Measurements from ENCODE around the gene CELF2.

The CELF2 gene

GRCh38 chr10:11331046-11331577, 313.4 kb downstream of the CELF2 start:
- Histone ChIP-seq H3K36me3 (ENCODE audit: control insufficient read depth in 2 of 2, insufficient read depth in 2 of 2, low read length in 2 of 2) (peaks cover 21 to 26% of the 10 kb centered on the region in 2 donors), H3K4me1 (ENCODE audit: control insufficient read depth in 2 of 2, insufficient read depth in 2 of 2, low read length in 2 of 2) (no peaks in the 10 kb centered on the region)

GRCh38 chr10:11331726-11332125, 314.1 kb downstream of the CELF2 start:
- Histone ChIP-seq H3K9ac (ENCODE audit: low read depth in 1 of 2, low read length in 2 of 2) (no peak overlapping the region), H3K36me3 (ENCODE audit: control insufficient read depth in 2 of 2, insufficient read depth in 2 of 2, low read length in 2 of 2) (peaks cover 16 to 23% of the 10 kb centered on the region in 2 donors), H3K27ac (ENCODE audit: low read depth in 2 of 2, low read length in 2 of 2) (no peak overlapping the region), H3K4me3 (ENCODE audit: low read length in 2 of 2) (no peak overlapping the region), H3K9me3 (ENCODE audit: control insufficient read depth in 2 of 2, low read length in 2 of 2) (no peaks in the 10 kb centered on the region), H3K4me1 (ENCODE audit: control insufficient read depth in 2 of 2, insufficient read depth in 2 of 2, low read length in 2 of 2) (no peaks in the 10 kb centered on the region), H3K27me3 (ENCODE audit: control insufficient read depth in 2 of 2, insufficient read depth in 2 of 2, low read length in 2 of 2) (no peaks in the 10 kb centered on the region)

More at GRCh38 chr10:11331046-11331577, 313.4 kb downstream of the CELF2 start:
- H3K27ac ChIP-seq (ENCODE audit: low read depth in 2 of 2, low read length in 2 of 2) = no peak overlapping the region
- H3K27me3 ChIP-seq (ENCODE audit: control insufficient read depth in 2 of 2, insufficient read depth in 2 of 2, low read length in 2 of 2) = no peaks in the 10 kb centered on the region
- H3K9ac ChIP-seq (ENCODE audit: low read depth in 1 of 2, low read length in 2 of 2) = no peak overlapping the region
- H3K4me3 ChIP-seq (ENCODE audit: low read length in 2 of 2) = no peak overlapping the region
- H3K9me3 ChIP-seq (ENCODE audit: control insufficient read depth in 2 of 2, low read length in 2 of 2) = no peaks in the 10 kb centered on the region

- Histone ChIP-seq H3K27me3 (ENCODE audit: control insufficient read depth in 2 of 2, insufficient read depth in 2 of 2, low read length in 2 of 2) (no peaks in the 10 kb centered on the region), H3K36me3 (ENCODE audit: control insufficient read depth in 2 of 2, insufficient read depth in 2 of 2, low read length in 2 of 2) (peaks cover 11 to 15% of the 10 kb centered on the region in 2 donors), H3K9ac (ENCODE audit: low read depth in 1 of 2, low read length in 2 of 2) (no peak overlapping the region), H3K4me1 (ENCODE audit: control insufficient read depth in 2 of 2, insufficient read depth in 2 of 2, low read length in 2 of 2) (no peaks in the 10 kb centered on the region), H3K4me3 (ENCODE audit: low read length in 2 of 2) (no peak overlapping the region), H3K9me3 (ENCODE audit: control insufficient read depth in 2 of 2, low read length in 2 of 2) (no peaks in the 10 kb centered on the region), H3K27ac (ENCODE audit: low read depth in 2 of 2, low read length in 2 of 2) (no peak overlapping the region)
These were observed 315.2 kb downstream of the CELF2 start for GRCh38 chr10:11332846-11333245.

- no peak overlapping the region for H3K27ac ChIP-seq (ENCODE audit: low read depth in 2 of 2, low read length in 2 of 2)
- peaks cover 10 to 11% of the 10 kb centered on the region in 2 donors for H3K36me3 ChIP-seq (ENCODE audit: control insufficient read depth in 2 of 2, insufficient read depth in 2 of 2, low read length in 2 of 2)
- H3K4me1 ChIP-seq (ENCODE audit: control insufficient read depth in 2 of 2, insufficient read depth in 2 of 2, low read length in 2 of 2) = no peaks in the 10 kb centered on the region
These were observed 316.8 kb downstream of the CELF2 start for GRCh38 chr10:11334436-11334835.

GRCh38 chr10:11335167-11335652, 317.5 kb downstream of the CELF2 start:
- peaks cover 7 to 10% of the 10 kb centered on the region in 2 donors for H3K36me3 ChIP-seq (ENCODE audit: control insufficient read depth in 2 of 2, insufficient read depth in 2 of 2, low read length in 2 of 2)
- no peak overlapping the region for H3K27ac ChIP-seq (ENCODE audit: low read depth in 2 of 2, low read length in 2 of 2)
- no peaks in the 10 kb centered on the region for H3K9me3 ChIP-seq (ENCODE audit: control insufficient read depth in 2 of 2, low read length in 2 of 2)
- H3K27me3 ChIP-seq (ENCODE audit: control insufficient read depth in 2 of 2, insufficient read depth in 2 of 2, low read length in 2 of 2) = no peaks in the 10 kb centered on the region
- H3K9ac ChIP-seq (ENCODE audit: low read depth in 1 of 2, low read length in 2 of 2) = no peak overlapping the region
- no peak overlapping the region for H3K4me3 ChIP-seq (ENCODE audit: low read length in 2 of 2)
- H3K4me1 ChIP-seq (ENCODE audit: control insufficient read depth in 2 of 2, insufficient read depth in 2 of 2, low read length in 2 of 2) = no peaks in the 10 kb centered on the region

More at GRCh38 chr10:11334436-11334835, 316.8 kb downstream of the CELF2 start:
- H3K4me3 ChIP-seq (ENCODE audit: low read length in 2 of 2) = no peak overlapping the region
- H3K27me3 ChIP-seq (ENCODE audit: control insufficient read depth in 2 of 2, insufficient read depth in 2 of 2, low read length in 2 of 2) = no peaks in the 10 kb centered on the region
- H3K9me3 ChIP-seq (ENCODE audit: control insufficient read depth in 2 of 2, low read length in 2 of 2) = no peaks in the 10 kb centered on the region
- no peak overlapping the region for H3K9ac ChIP-seq (ENCODE audit: low read depth in 1 of 2, low read length in 2 of 2)

- Histone ChIP-seq H3K36me3 (ENCODE audit: control insufficient read depth in 2 of 2, insufficient read depth in 2 of 2, low read length in 2 of 2) (peaks cover 7 to 8% of the 10 kb centered on the region in 2 donors), H3K9me3 (ENCODE audit: control insufficient read depth in 2 of 2, low read length in 2 of 2) (no peaks in the 10 kb centered on the region), H3K9ac (ENCODE audit: low read depth in 1 of 2, low read length in 2 of 2) (no peak overlapping the region), H3K4me3 (ENCODE audit: low read length in 2 of 2) (no peak overlapping the region), H3K4me1 (ENCODE audit: control insufficient read depth in 2 of 2, insufficient read depth in 2 of 2, low read length in 2 of 2) (no peaks in the 10 kb centered on the region), H3K27me3 (ENCODE audit: control insufficient read depth in 2 of 2, insufficient read depth in 2 of 2, low read length in 2 of 2) (no peaks in the 10 kb centered on the region), H3K27ac (ENCODE audit: low read depth in 2 of 2, low read length in 2 of 2) (no peak overlapping the region)
These were observed 318.3 kb downstream of the CELF2 start for GRCh38 chr10:11335881-11336430.

GRCh38 chr10:11336722-11337162, 319.1 kb downstream of the CELF2 start:
- Histone ChIP-seq H3K27me3 (ENCODE audit: control insufficient read depth in 2 of 2, insufficient read depth in 2 of 2, low read length in 2 of 2) (no peaks in the 10 kb centered on the region), H3K9me3 (ENCODE audit: control insufficient read depth in 2 of 2, low read length in 2 of 2) (no peaks in the 10 kb centered on the region), H3K9ac (ENCODE audit: low read depth in 1 of 2, low read length in 2 of 2) (no peak overlapping the region), H3K36me3 (ENCODE audit: control insufficient read depth in 2 of 2, insufficient read depth in 2 of 2, low read length in 2 of 2) (peaks cover 7 to 8% of the 10 kb centered on the region in 2 donors), H3K4me3 (ENCODE audit: low read length in 2 of 2) (no peak overlapping the region), H3K4me1 (ENCODE audit: control insufficient read depth in 2 of 2, insufficient read depth in 2 of 2, low read length in 2 of 2) (no peaks in the 10 kb centered on the region), H3K27ac (ENCODE audit: low read depth in 2 of 2, low read length in 2 of 2) (no peak overlapping the region)

- Histone ChIP-seq H3K9me3 (ENCODE audit: control insufficient read depth in 2 of 2, low read length in 2 of 2) (no peaks in the 10 kb centered on the region), H3K27me3 (ENCODE audit: control insufficient read depth in 2 of 2, insufficient read depth in 2 of 2, low read length in 2 of 2) (no peaks in the 10 kb centered on the region), H3K9ac (ENCODE audit: low read depth in 1 of 2, low read length in 2 of 2) (no peak overlapping the region), H3K36me3 (ENCODE audit: control insufficient read depth in 2 of 2, insufficient read depth in 2 of 2, low read length in 2 of 2) (peaks cover 5 to 8% of the 10 kb centered on the region in 2 donors), H3K27ac (ENCODE audit: low read depth in 2 of 2, low read length in 2 of 2) (no peak overlapping the region), H3K4me1 (ENCODE audit: control insufficient read depth in 2 of 2, insufficient read depth in 2 of 2, low read length in 2 of 2) (no peaks in the 10 kb centered on the region), H3K4me3 (ENCODE audit: low read length in 2 of 2) (no peak overlapping the region)
These were observed 319.8 kb downstream of the CELF2 start for GRCh38 chr10:11337516-11337915.

GRCh38 chr10:11338160-11338844, 320.6 kb downstream of the CELF2 start:
- Histone ChIP-seq H3K9ac (ENCODE audit: low read depth in 1 of 2, low read length in 2 of 2) (no peak overlapping the region), H3K9me3 (ENCODE audit: control insufficient read depth in 2 of 2, low read length in 2 of 2) (no peaks in the 10 kb centered on the region), H3K36me3 (ENCODE audit: control insufficient read depth in 2 of 2, insufficient read depth in 2 of 2, low read length in 2 of 2) (peaks cover 0 to 8% of the 10 kb centered on the region in 2 donors), H3K27ac (ENCODE audit: low read depth in 2 of 2, low read length in 2 of 2) (no peak overlapping the region), H3K4me3 (ENCODE audit: low read length in 2 of 2) (no peak overlapping the region), H3K27me3 (ENCODE audit: control insufficient read depth in 2 of 2, insufficient read depth in 2 of 2, low read length in 2 of 2) (no peaks in the 10 kb centered on the region), H3K4me1 (ENCODE audit: control insufficient read depth in 2 of 2, insufficient read depth in 2 of 2, low read length in 2 of 2) (no peaks in the 10 kb centered on the region)

GRCh38 chr10:11339013-11339412, 321.3 kb downstream of the CELF2 start:
- no peaks in the 10 kb centered on the region for H3K4me1 ChIP-seq (ENCODE audit: control insufficient read depth in 2 of 2, insufficient read depth in 2 of 2, low read length in 2 of 2)
- H3K9me3 ChIP-seq (ENCODE audit: control insufficient read depth in 2 of 2, low read length in 2 of 2) = no peaks in the 10 kb centered on the region
- H3K4me3 ChIP-seq (ENCODE audit: low read length in 2 of 2) = no peak overlapping the region
- H3K9ac ChIP-seq (ENCODE audit: low read depth in 1 of 2, low read length in 2 of 2) = no peak overlapping the region
- no peaks in the 10 kb centered on the region for H3K27me3 ChIP-seq (ENCODE audit: control insufficient read depth in 2 of 2, insufficient read depth in 2 of 2, low read length in 2 of 2)
- H3K36me3 ChIP-seq (ENCODE audit: control insufficient read depth in 2 of 2, insufficient read depth in 2 of 2, low read length in 2 of 2) = peaks cover 0 to 8% of the 10 kb centered on the region in 2 donors
- no peak overlapping the region for H3K27ac ChIP-seq (ENCODE audit: low read depth in 2 of 2, low read length in 2 of 2)

All from mucosa of rectum (tissue), 2 donors.